Activated T-cell treated with anti-CD3 and anti-CD28 coated beads, Interleukin-2, amount 50 U/mL, for 24 hours (primary cell): Measurements from ENCODE around the gene POLR3A.

Source experiments
- DNase-seq: peaks from one replicate; pipeline ENCODE4 v3.0.0-alpha.2; 2020
- H3K27ac Mint-ChIP-seq: 2 replicates; pipeline ENCODE4 v1.8.0; 2020; ENCODE audit warnings: mild to moderate bottlenecking, mixed read lengths
- H3K27me3 Mint-ChIP-seq: 2 replicates; pipeline ENCODE4 v1.8.0; 2020; ENCODE audit warnings: mixed read lengths
- H3K36me3 Mint-ChIP-seq: 2 replicates; pipeline ENCODE4 v1.8.0; 2020; ENCODE audit warnings: low read depth, mixed read lengths
- H3K4me1 Mint-ChIP-seq: 2 replicates; pipeline ENCODE4 v1.8.0; 2020; ENCODE audit warnings: low read depth, mixed read lengths
- H3K4me3 Mint-ChIP-seq: 2 replicates; pipeline ENCODE4 v1.8.0; 2020; ENCODE audit warnings: mild to moderate bottlenecking, moderate library complexity, mixed read lengths
- H3K9me3 Mint-ChIP-seq: 2 replicates; pipeline ENCODE4 v1.8.0; 2020; ENCODE audit warnings: mixed read lengths

POLR3A gene

GRCh38 chr10:77943121-77943901 is 86.0 kb downstream of the POLR3A start:
- Mint-ChIP-seq H3K27ac (no peak overlapping the region), H3K4me3 (no peak overlapping the region), H3K9me3 (no peaks in the 10 kb centered on the region), H3K36me3 (no peaks in the 10 kb centered on the region), H3K27me3 (peaks cover 24% of the 10 kb centered on the region), H3K4me1 (peaks cover 5% of the 10 kb centered on the region)
- DNase-seq: no peak

GRCh38 chr10:77941790-77942189 is 87.5 kb downstream of the POLR3A start:
- peaks cover 24% of the 10 kb centered on the region for H3K27me3 Mint-ChIP-seq
- H3K4me1 Mint-ChIP-seq: peaks cover 5% of the 10 kb centered on the region
- H3K27ac Mint-ChIP-seq: no peak overlapping the region
- H3K9me3 Mint-ChIP-seq: no peaks in the 10 kb centered on the region
- H3K36me3 Mint-ChIP-seq: no peaks in the 10 kb centered on the region
- no peak for DNase-seq
- H3K4me3 Mint-ChIP-seq: no peak overlapping the region

- no peak overlapping the region for H3K4me3 Mint-ChIP-seq
- DNase-seq: no peak
- H3K9me3 Mint-ChIP-seq: no peaks in the 10 kb centered on the region
- H3K27me3 Mint-ChIP-seq: peaks cover 24% of the 10 kb centered on the region
- H3K27ac Mint-ChIP-seq: no peak overlapping the region
- H3K4me1 Mint-ChIP-seq: peaks cover 5% of the 10 kb centered on the region
- no peaks in the 10 kb centered on the region for H3K36me3 Mint-ChIP-seq
These were observed 88.7 kb downstream of the POLR3A start for GRCh38 chr10:77940627-77941026.

GRCh38 chr10:77940225-77940624 is 89.1 kb downstream of the POLR3A start:
- Mint-ChIP-seq H3K27me3 (peaks cover 21% of the 10 kb centered on the region), H3K27ac (no peak overlapping the region), H3K4me3 (no peak overlapping the region), H3K9me3 (no peaks in the 10 kb centered on the region), H3K36me3 (no peaks in the 10 kb centered on the region), H3K4me1 (peaks cover 5% of the 10 kb centered on the region)
- DNase-seq: no peak

- Mint-ChIP-seq H3K36me3 (no peaks in the 10 kb centered on the region), H3K27ac (no peak overlapping the region), H3K4me3 (no peak overlapping the region), H3K4me1 (peaks cover 5% of the 10 kb centered on the region), H3K9me3 (no peaks in the 10 kb centered on the region), H3K27me3 (peaks cover 17% of the 10 kb centered on the region)
- DNase-seq: no peak
These were observed 89.7 kb downstream of the POLR3A start for GRCh38 chr10:77939561-77940001.

GRCh38 chr10:77936697-77937567 is 92.4 kb downstream of the POLR3A start:
- Mint-ChIP-seq H3K36me3 (no peaks in the 10 kb centered on the region), H3K4me3 (no peak overlapping the region), H3K4me1 (no peaks in the 10 kb centered on the region), H3K27me3 (peaks cover 6% of the 10 kb centered on the region), H3K27ac (no peak overlapping the region), H3K9me3 (no peaks in the 10 kb centered on the region)
- no peak for DNase-seq

GRCh38 chr10:77932016-77932715 is 97.1 kb downstream of the POLR3A start:
- H3K9me3 Mint-ChIP-seq: no peaks in the 10 kb centered on the region
- no peak for DNase-seq
- H3K27ac Mint-ChIP-seq: no peak overlapping the region
- H3K4me3 Mint-ChIP-seq: no peak overlapping the region
- H3K36me3 Mint-ChIP-seq: no peaks in the 10 kb centered on the region
- H3K4me1 Mint-ChIP-seq: peaks cover 7% of the 10 kb centered on the region
- H3K27me3 Mint-ChIP-seq: peaks cover 31% of the 10 kb centered on the region

- no peaks in the 10 kb centered on the region for H3K36me3 Mint-ChIP-seq
- peaks cover 60% of the 10 kb centered on the region for H3K27me3 Mint-ChIP-seq
- peak overlapping the region; percentile 63 for H3K4me3 Mint-ChIP-seq
- no peaks in the 10 kb centered on the region for H3K9me3 Mint-ChIP-seq
- DNase-seq: peak; percentile 28
- H3K4me1 Mint-ChIP-seq: peaks cover 14% of the 10 kb centered on the region
- H3K27ac Mint-ChIP-seq: peak overlapping the region; percentile 12
These were observed 101.7 kb downstream of the POLR3A start for GRCh38 chr10:77927402-77928246.

GRCh38 chr10:77926566-77927401 is 102.5 kb downstream of the POLR3A start, which contains the start of gene DLG5:
Gene DLG5 (minus strand): TSS chr10:77926755. CDS start chr10:77926520, 235 bp downstream.
- Mint-ChIP-seq H3K27me3 (peaks cover 63% of the 10 kb centered on the region), H3K4me1 (peaks cover 14% of the 10 kb centered on the region), H3K4me3 (peak within 1 kb of the TSS; percentile 63), H3K27ac (peak within 1 kb of the TSS; percentile 12), H3K36me3 (no peaks in the 10 kb centered on the region), H3K9me3 (no peaks in the 10 kb centered on the region)
- no peak for DNase-seq

- Mint-ChIP-seq H3K27me3 (peaks cover 58% of the 10 kb centered on the region), H3K27ac (no peak overlapping the region), H3K9me3 (no peaks in the 10 kb centered on the region), H3K4me3 (peak overlapping the region; percentile 47), H3K36me3 (no peaks in the 10 kb centered on the region), H3K4me1 (peaks cover 14% of the 10 kb centered on the region)
- DNase-seq: peak; percentile 59
These were observed 103.3 kb downstream of the POLR3A start for GRCh38 chr10:77925795-77926565.

- Mint-ChIP-seq H3K27ac (no peak overlapping the region), H3K27me3 (peaks cover 64% of the 10 kb centered on the region)
These were observed 103.9 kb downstream of the POLR3A start for GRCh38 chr10:77925410-77925794.

GRCh38 chr10:77922566-77923179 is 106.6 kb downstream of the POLR3A start:
- no peaks in the 10 kb centered on the region for H3K9me3 Mint-ChIP-seq
- H3K27me3 Mint-ChIP-seq: peaks cover 49% of the 10 kb centered on the region
- peaks cover 12% of the 10 kb centered on the region for H3K4me1 Mint-ChIP-seq
- H3K27ac Mint-ChIP-seq: no peak overlapping the region
- no peaks in the 10 kb centered on the region for H3K36me3 Mint-ChIP-seq
- DNase-seq: no peak
- no peak overlapping the region for H3K4me3 Mint-ChIP-seq

More at GRCh38 chr10:77925410-77925794, 103.9 kb downstream of the POLR3A start:
- Mint-ChIP-seq H3K4me3 (peak overlapping the region; percentile 47), H3K9me3 (no peaks in the 10 kb centered on the region), H3K36me3 (no peaks in the 10 kb centered on the region), H3K4me1 (peaks cover 14% of the 10 kb centered on the region)
- no peak for DNase-seq
